Measurements from ENCODE around the gene CORO2A. TPM values are rescaled to one million over a fixed set of nuclear protein-coding genes. Genes with fewer than 3 reads are reported as not detected.

The CORO2A gene
- total and polyA plus RNA-seq, 2 of the 8 experiments (the other 6 are each of a cell fraction or from before 2014, with no cell fraction given): 13.7 to 27.9 TPM

DNA sequence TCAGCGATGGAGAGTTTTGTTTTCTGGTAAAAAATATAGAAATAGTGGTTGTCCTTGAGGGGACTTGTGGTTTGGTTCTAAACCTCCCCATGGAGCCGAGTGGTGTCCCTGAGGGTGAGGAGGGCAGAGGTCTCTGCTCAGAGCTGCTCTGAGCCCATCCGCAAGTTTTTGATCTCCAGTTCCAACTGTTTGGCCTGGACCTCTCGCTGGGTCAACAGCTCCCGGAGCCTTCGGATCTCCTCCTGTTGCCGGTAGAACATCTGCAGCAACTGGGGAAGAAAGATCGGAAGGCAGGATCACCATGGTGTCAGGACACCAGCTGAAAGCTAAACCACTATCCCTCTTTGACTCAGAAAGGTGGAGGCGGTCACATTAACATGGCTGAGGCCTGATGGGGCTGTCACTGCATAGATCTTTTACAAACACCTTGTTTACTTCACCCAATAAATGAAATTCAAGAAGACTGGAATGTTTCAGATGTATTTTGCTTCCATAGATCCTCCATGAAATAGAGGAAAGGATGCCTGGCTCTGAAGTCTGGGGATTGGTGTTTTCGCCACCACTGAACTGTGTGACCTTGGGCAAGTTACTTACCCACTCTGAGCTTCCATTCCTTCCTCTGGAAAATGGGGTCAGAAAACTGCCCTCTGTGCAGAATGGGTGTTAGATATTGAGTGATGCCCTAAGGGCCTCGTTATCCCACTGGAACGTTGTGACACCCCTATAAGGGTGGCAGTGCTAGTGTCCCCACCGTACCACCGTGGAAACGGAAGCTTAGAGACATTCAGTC is 67.6 kb downstream of the CORO2A start:
- DNase-seq (ENCODE audit: low read depth in 1 of 2, low spot score in 2 of 2) (no peak), FAIRE-seq (no peak)
- no peak overlapping the region for H3K18ac ChIP-seq (ENCODE audit: extremely low read depth, low read length)
- no peak overlapping the region for H2AK5ac ChIP-seq (ENCODE audit: low read depth, low read length)
- no peak overlapping the region for H2AFZ ChIP-seq (ENCODE audit: low read length)
- no peak overlapping the region for H4K8ac ChIP-seq (ENCODE audit: extremely low read depth, insufficient read depth, low read length)
- no peak overlapping the region for H3K23ac ChIP-seq (ENCODE audit: insufficient read length)
- H3K79me2 ChIP-seq (ENCODE audit: control insufficient read depth in 1 of 2, insufficient read depth in 2 of 2, low read length in 2 of 2): no peaks in the 10 kb centered on the region
- no peaks in the 10 kb centered on the region; a peak in 1 of 7 replicates for H3K27me3 ChIP-seq (replicated peaks in 1 of 4; ENCODE audit: control insufficient read depth in 3 of 4, extremely low read depth in 1 of 4, insufficient read depth in 3 of 4, low read length in 3 of 4)
- H3K9me3 ChIP-seq (ENCODE audit: insufficient read depth in 2 of 2, low read depth in 1 of 2, low read length in 1 of 2): no peaks in the 10 kb centered on the region; a peak in 1 of 4 replicates
- no peak overlapping the region for H4K5ac ChIP-seq (ENCODE audit: insufficient read length, low read depth, low read length)
- no peak overlapping the region for H2BK15ac ChIP-seq (ENCODE audit: low read length)
- H2BK20ac ChIP-seq (ENCODE audit: low read length): no peak overlapping the region
- no peaks in the 10 kb centered on the region for H3K79me1 ChIP-seq (ENCODE audit: low read depth, low read length)
- H3K4me2 ChIP-seq (ENCODE audit: insufficient read depth in 1 of 2, low read depth in 2 of 2, low read length in 2 of 2): no peak overlapping the region
- no peaks in the 10 kb centered on the region for H3K23me2 ChIP-seq (ENCODE audit: low read depth, low read length)
- H3K27ac ChIP-seq (ENCODE audit: low read depth, low read length): no peak overlapping the region
- H3K4ac ChIP-seq (replicated peaks; ENCODE audit: insufficient read length, low read depth, low read length): no peak overlapping the region
- no peak overlapping the region for H3K9ac ChIP-seq (replicated peaks in 1 of 4; ENCODE audit: extremely low read depth in 1 of 4, low read depth in 3 of 4, low read length in 3 of 4)
- no peak overlapping the region for H4K91ac ChIP-seq (replicated peaks; ENCODE audit: insufficient read length, low read length)
- ChIA-PET POLR2A (ENCODE audit: partially characterized antibody) (no interaction called here), CTCF (ENCODE audit: partially characterized antibody) (no interaction called here)
- H3K4me3 ChIP-seq (ENCODE audit: extremely low read depth in 1 of 4, insufficient read depth in 2 of 4, low read depth in 3 of 4, low read length in 4 of 4): no peak overlapping the region
- no peak overlapping the region for H2BK12ac ChIP-seq (ENCODE audit: low read depth, low read length)
- H2BK120ac ChIP-seq (replicated peaks; ENCODE audit: low read depth, low read length): no peak overlapping the region
- H4K20me1 ChIP-seq (replicated peaks in 1 of 2; ENCODE audit: control insufficient read depth in 1 of 2, insufficient read depth in 2 of 2, low read length in 2 of 2): peaks cover 0 to 3% of the 10 kb centered on the region in 2 experiments
- peaks cover 0 to 4% (median 1%) of the 10 kb centered on the region in 4 experiments; a peak in 3 of 8 replicates for H3K36me3 ChIP-seq (ENCODE audit: control insufficient read depth in 2 of 4, insufficient read depth in 4 of 4, low read length in 3 of 4)
- H3K56ac ChIP-seq (replicated peaks; ENCODE audit: insufficient read length, low read depth, low read length): no peak overlapping the region
- no peak overlapping the region for H3K14ac ChIP-seq (ENCODE audit: insufficient read length)
- H2BK5ac ChIP-seq (ENCODE audit: low read depth, low read length): no peak overlapping the region
- WGBS, 2 experiments (ENCODE audit: extremely low coverage in 1 of 2, insufficient coverage in 1 of 2, insufficient read length in 1 of 2, insufficient replicate concordance in 2 of 2, low coverage in 1 of 2, low lambda C conversion rate in 2 of 2, missing lambda C conversion rate in 1 of 2): 89% methylated on average over 15 of the region's 15 CpGs; no CpG with 5 or more reads in 1 of the 2 experiments
- no peaks in the 10 kb centered on the region; a peak in 1 of 7 replicates for H3K4me1 ChIP-seq (replicated peaks in 1 of 4; ENCODE audit: control insufficient read depth in 3 of 4, insufficient read depth in 4 of 4, low read length in 3 of 4)
- TF ChIP-seq CHD2 (IDR thresholded peaks at IDR 0.05; ENCODE audit: low read length) (no peak), BRCA1 (IDR thresholded peaks at IDR 0.05; ENCODE audit: low read depth, low read length) (no peak), TAF7 (optimal IDR thresholded peaks at IDR 0.05; ENCODE audit: borderline replicate concordance, low read depth, low read length) (no peak), BACH1 (IDR thresholded peaks at IDR 0.05; ENCODE audit: low read length) (no peak), CEBPB (IDR thresholded peaks at IDR 0.05; ENCODE audit: low read depth, low read length) (no peak), RFX5 (IDR thresholded peaks at IDR 0.05; ENCODE audit: borderline replicate concordance, low read depth, low read length) (no peak), SUZ12 (IDR thresholded peaks at IDR 0.05; ENCODE audit: low read length) (no peak), CBX5 (IDR thresholded peaks at IDR 0.05; ENCODE audit: low read depth, low read length) (no peak), NRF1 (IDR thresholded peaks at IDR 0.05; ENCODE audit: low read depth, low read length) (no peak), SP4 (IDR thresholded peaks at IDR 0.05; ENCODE audit: low read length) (no peak), YY1 (IDR thresholded peaks at IDR 0.05; ENCODE audit: low read depth, low read length) (no peak)
- TF ChIP-seq, protein P1, sequence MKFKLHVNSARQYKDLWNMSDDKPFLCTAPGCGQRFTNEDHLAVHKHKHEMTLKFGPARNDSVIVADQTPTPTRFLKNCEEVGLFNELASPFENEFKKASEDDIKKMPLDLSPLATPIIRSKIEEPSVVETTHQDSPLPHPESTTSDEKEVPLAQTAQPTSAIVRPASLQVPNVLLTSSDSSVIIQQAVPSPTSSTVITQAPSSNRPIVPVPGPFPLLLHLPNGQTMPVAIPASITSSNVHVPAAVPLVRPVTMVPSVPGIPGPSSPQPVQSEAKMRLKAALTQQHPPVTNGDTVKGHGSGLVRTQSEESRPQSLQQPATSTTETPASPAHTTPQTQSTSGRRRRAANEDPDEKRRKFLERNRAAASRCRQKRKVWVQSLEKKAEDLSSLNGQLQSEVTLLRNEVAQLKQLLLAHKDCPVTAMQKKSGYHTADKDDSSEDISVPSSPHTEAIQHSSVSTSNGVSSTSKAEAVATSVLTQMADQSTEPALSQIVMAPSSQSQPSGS (IDR thresholded peaks at IDR 0.05; ENCODE audit: low read length): no peak
